Endodermal cell (in vitro differentiated cells): ENCODE data around the gene CDT1. TPM values are rescaled to one million over a fixed set of nuclear protein-coding genes. Genes with fewer than 3 reads are reported as not detected.
A peak's percentile ranks its signal among the peaks of the same experiment; 100 is the strongest.

Source experiments
- DNase-seq: peaks from one replicate; pipeline ENCODE4 v3.0.0-alpha.2; 2017
- H3K27ac ChIP-seq: 2 replicates; pipeline ENCODE4 v1.5.1; 2013; ENCODE audit warnings: mild to moderate bottlenecking, low read depth, low read length, moderate library complexity
- H3K27me3 ChIP-seq: 2 replicates; pipeline ENCODE4 v1.6.1; 2013; ENCODE audit warnings: mild to moderate bottlenecking, low read length, moderate library complexity; ENCODE audit not compliant: insufficient read depth, control insufficient read depth, poor library complexity, severe bottlenecking
- H3K36me3 ChIP-seq: 2 replicates; pipeline ENCODE4 v1.7.0; 2013; ENCODE audit warnings: mild to moderate bottlenecking, low read length, moderate library complexity; ENCODE audit not compliant: control insufficient read depth, insufficient read depth
- H3K4me1 ChIP-seq: one replicate; pipeline ENCODE4 v1.7.0; 2013; ENCODE audit warnings: low read length; ENCODE audit not compliant: control insufficient read depth, insufficient read depth
- H3K4me3 ChIP-seq: 2 replicates; pipeline ENCODE4 v1.5.1; 2013; ENCODE audit warnings: mild to moderate bottlenecking, low read length, moderate library complexity
- H3K9ac ChIP-seq: 2 replicates; pipeline ENCODE4 v1.6.1; 2013; ENCODE audit warnings: mild to moderate bottlenecking, low read length, moderate library complexity; ENCODE audit not compliant: poor library complexity, severe bottlenecking; ENCODE audit errors: extremely low read depth
- H3K9me3 ChIP-seq: 2 replicates; pipeline ENCODE4 v1.6.1; 2013; ENCODE audit warnings: mild to moderate bottlenecking, low read length, moderate library complexity; ENCODE audit not compliant: control insufficient read depth
- H3K27ac Mint-ChIP-seq: 2 replicates; pipeline ENCODE4 v1.8.0; 2020; ENCODE audit warnings: mixed read lengths
- H3K27me3 Mint-ChIP-seq: 2 replicates; pipeline ENCODE4 v1.8.0; 2021; ENCODE audit warnings: mild to moderate bottlenecking, mixed read lengths; ENCODE audit not compliant: insufficient read depth
- H3K36me3 Mint-ChIP-seq: 2 replicates; pipeline ENCODE4 v1.8.0; 2020; ENCODE audit warnings: low read depth, mixed read lengths
- H3K4me1 Mint-ChIP-seq: 2 replicates; pipeline ENCODE4 v1.8.0; 2020; ENCODE audit warnings: mixed read lengths
- H3K4me3 Mint-ChIP-seq: 2 replicates; pipeline ENCODE4 v1.8.0; 2020; ENCODE audit warnings: mild to moderate bottlenecking, moderate library complexity, mixed read lengths
- H3K9me3 Mint-ChIP-seq: 2 replicates; pipeline ENCODE4 v1.8.0; 2020; ENCODE audit warnings: mild to moderate bottlenecking, mixed read lengths
- WGBS, 2 experiments: methylation state at CpG; one replicate each; pipeline versions ENCODE4 v1.1.5 to v1.1.7; 2013; ENCODE audit warnings: missing lambda C conversion rate in 2 of 2, mixed read lengths in 1 of 2; ENCODE audit not compliant: insufficient coverage in 1 of 2, insufficient read length in 1 of 2; 5-methylcytosine and 5-hydroxymethylcytosine counted together
- total RNA-seq, 2 donors: library from RNA; stranded (reverse); fragmentation: NEBNext Ultra II Directional in 1 of 2; extraction: Animal tissue kit (Norgen Biotek cat#: 25700) in 1 of 2; gene quantifications; 2 replicates in 1 of 2; 3 replicates in 1 of 2; pipeline ENCODE4 v1.2.1, GENCODE V29; 2021
- TF ChIP-seq, protein P1 (sequence below): fragments of 200-600 bp; sonication (generic); conservative IDR thresholded peaks from 2 replicates; pipeline ENCODE4 v1.5.0; 2021; ENCODE audit warnings: antibody characterized with exemption, mild to moderate bottlenecking

CDT1 gene
- total RNA-seq, 2 donors from 2014 or later, result 57.1 to 63.0 TPM

DNA sequence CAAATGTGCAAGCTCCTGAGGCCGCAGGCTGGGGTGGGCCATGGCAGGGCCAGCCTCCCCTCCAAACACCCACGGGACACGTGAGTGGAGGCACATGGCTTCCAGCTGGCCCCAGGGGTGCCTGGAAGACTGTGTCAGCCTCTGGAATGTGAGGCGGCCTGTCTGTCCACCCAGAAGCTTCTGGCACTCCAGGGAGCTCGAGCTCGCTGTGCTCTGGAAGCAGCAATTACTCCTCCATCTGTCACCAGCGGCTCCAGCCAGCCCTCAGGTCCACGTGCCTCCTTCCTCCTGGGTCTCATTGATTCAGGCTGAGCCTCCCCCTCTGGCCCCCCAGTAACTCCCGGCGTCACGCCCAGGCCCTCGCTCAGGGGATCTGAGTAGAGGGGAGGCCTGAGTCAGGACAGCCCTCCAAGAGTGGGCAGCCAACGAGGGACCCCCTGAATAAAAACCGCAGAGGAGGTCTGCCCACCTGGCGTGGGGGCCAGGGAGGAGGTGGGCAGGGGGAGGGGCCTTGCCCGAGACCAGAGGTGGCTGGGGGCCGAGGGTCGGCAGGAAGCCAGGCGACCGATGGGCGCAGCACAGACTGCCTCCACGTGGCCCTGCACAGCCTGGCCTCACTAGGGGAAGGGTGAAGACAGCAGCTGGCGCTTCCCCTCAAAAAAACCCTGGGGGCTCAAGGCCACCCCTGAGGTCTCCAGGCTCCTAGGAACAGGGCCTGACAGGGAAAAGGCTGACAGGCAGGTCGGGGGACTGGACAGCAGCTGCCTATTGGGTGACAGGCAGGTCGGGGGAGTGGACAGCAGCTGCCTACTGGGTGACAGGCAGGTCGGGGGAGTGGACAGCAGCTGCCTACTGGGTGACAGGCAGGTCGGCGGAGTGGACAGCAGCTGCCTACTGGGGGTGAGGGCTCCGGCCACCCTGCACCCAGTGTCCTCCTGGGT lies 30.4 kb upstream of the CDT1 start:
- no peaks in the 10 kb centered on the region for H3K36me3 Mint-ChIP-seq
- no peaks in the 10 kb centered on the region for H3K27me3 ChIP-seq
- DNase-seq, result no peak
- H3K4me3 Mint-ChIP-seq, result no peak overlapping the region
- no peak overlapping the region for H3K4me3 ChIP-seq
- TF ChIP-seq, protein P1, sequence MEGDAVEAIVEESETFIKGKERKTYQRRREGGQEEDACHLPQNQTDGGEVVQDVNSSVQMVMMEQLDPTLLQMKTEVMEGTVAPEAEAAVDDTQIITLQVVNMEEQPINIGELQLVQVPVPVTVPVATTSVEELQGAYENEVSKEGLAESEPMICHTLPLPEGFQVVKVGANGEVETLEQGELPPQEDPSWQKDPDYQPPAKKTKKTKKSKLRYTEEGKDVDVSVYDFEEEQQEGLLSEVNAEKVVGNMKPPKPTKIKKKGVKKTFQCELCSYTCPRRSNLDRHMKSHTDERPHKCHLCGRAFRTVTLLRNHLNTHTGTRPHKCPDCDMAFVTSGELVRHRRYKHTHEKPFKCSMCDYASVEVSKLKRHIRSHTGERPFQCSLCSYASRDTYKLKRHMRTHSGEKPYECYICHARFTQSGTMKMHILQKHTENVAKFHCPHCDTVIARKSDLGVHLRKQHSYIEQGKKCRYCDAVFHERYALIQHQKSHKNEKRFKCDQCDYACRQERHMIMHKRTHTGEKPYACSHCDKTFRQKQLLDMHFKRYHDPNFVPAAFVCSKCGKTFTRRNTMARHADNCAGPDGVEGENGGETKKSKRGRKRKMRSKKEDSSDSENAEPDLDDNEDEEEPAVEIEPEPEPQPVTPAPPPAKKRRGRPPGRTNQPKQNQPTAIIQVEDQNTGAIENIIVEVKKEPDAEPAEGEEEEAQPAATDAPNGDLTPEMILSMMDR, result no peak
- peaks cover 26% of the 10 kb centered on the region for H3K4me1 Mint-ChIP-seq
- H3K27ac ChIP-seq, result peak overlapping the region; percentile 53
- H3K4me1 ChIP-seq, result peaks cover 28% of the 10 kb centered on the region
- H3K36me3 ChIP-seq, result no peaks in the 10 kb centered on the region
- H3K9ac ChIP-seq, result no peak overlapping the region
- H3K9me3 Mint-ChIP-seq, result no peaks in the 10 kb centered on the region
- no peaks in the 10 kb centered on the region for H3K9me3 ChIP-seq
- no peak overlapping the region for H3K27ac Mint-ChIP-seq
- H3K27me3 Mint-ChIP-seq, result peaks cover 2% of the 10 kb centered on the region
- WGBS, 2 experiments, result 77 to 84% methylated on average over 15 to 29 of the region's 29 CpGs

DNA sequence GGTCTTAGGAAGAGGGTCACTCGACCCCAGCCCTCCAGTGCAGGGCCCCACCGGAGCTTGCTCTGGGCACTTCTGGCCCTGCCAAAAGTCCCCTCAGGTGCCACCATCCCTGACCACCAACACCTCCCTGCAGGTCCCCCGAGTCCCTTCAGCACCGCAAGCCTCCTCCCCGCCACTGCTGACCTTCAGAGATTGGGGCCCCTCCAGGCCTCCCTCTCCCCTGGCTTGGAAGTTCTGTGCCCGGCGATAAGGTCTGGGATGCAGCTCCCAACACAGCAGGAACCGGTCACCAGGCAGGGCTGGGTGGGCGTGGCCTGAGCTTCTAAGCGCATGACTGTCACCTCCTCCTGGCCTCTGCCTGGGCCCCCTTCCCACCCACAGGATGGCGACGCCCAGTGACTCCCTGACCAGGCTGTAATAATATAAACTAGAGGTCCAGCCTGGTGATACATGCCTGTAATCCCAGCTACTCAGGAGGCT lies 29.7 kb upstream of the CDT1 start:
- Histone ChIP-seq H3K9me3 (no peaks in the 10 kb centered on the region), H3K4me1 (peaks cover 24% of the 10 kb centered on the region), H3K36me3 (no peaks in the 10 kb centered on the region), H3K4me3 (no peak overlapping the region), H3K9ac (no peak overlapping the region), H3K27ac (no peak overlapping the region), H3K27me3 (no peaks in the 10 kb centered on the region)
- no peak overlapping the region for H3K4me3 Mint-ChIP-seq
- H3K27me3 Mint-ChIP-seq, result peaks cover 2% of the 10 kb centered on the region
- DNase-seq, result peak; percentile 83
- peaks cover 25% of the 10 kb centered on the region for H3K4me1 Mint-ChIP-seq
- WGBS, 2 experiments, result 60 to 63% methylated on average over 2 to 12 of the region's 12 CpGs
- TF ChIP-seq, protein P1, result no peak
- H3K27ac Mint-ChIP-seq, result no peak overlapping the region
- no peaks in the 10 kb centered on the region for H3K9me3 Mint-ChIP-seq
- H3K36me3 Mint-ChIP-seq, result no peaks in the 10 kb centered on the region

DNA sequence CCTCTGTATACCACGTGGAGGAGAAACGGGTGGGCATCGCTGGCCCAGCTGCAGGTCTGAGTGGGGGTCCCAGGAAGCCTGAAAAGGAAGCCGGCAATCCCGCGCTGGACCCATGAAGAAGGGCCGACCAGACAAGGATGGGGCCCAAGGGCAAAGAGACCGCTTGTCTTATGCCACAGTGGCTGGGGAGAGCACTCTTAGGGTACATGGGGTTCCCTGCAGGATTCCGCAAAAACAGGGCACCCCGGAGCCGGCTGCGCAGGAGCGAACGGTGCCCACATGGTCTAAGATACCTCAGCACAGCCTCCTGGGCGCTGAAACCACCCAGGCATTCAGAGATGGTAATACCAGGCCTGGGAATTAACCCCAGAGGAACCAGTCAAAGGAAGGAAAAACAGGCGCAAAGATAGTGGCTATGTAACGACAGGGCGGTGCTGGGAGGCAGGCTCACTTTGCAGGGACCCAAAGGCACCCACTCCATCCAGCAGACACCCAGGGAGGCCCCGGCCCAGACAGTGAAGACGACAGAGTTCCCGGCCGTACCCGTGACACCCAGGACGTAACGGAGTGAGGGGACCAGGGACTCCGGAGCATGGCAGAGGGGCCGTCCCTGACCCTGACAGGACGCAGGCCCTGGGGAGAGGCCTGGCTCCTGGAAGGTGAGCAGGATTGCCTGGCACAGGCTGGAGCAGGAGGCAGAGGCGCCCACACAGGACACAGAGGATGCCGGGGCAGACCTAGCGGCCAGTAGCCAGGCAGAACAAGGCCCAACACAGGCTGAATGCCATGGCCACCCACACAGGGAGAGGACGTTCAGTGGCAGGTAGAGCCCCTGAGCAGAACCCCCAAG lies 28.8 kb upstream of the CDT1 start:
- no peak overlapping the region for H3K27ac ChIP-seq
- no peak overlapping the region for H3K4me3 ChIP-seq
- no peaks in the 10 kb centered on the region for H3K27me3 ChIP-seq
- 93 to 94% methylated on average over 25 to 32 of the region's 32 CpGs for WGBS, 2 experiments
- Mint-ChIP-seq H3K9me3 (no peaks in the 10 kb centered on the region), H3K27me3 (peaks cover 2% of the 10 kb centered on the region), H3K36me3 (no peaks in the 10 kb centered on the region), H3K27ac (no peak overlapping the region), H3K4me1 (peaks cover 22% of the 10 kb centered on the region), H3K4me3 (no peak overlapping the region)
- no peaks in the 10 kb centered on the region for H3K36me3 ChIP-seq
- no peak overlapping the region for H3K9ac ChIP-seq
- H3K9me3 ChIP-seq, result no peaks in the 10 kb centered on the region
- H3K4me1 ChIP-seq, result peaks cover 25% of the 10 kb centered on the region
- TF ChIP-seq, protein P1, result no peak
- DNase-seq, result no peak
